Measurements from ENCODE around the gene MTHFD1L. TPM values are rescaled to one million over a fixed set of nuclear protein-coding genes. Genes with fewer than 3 reads are reported as not detected.

MTHFD1L gene
- total RNA-seq, 2 donors from 2014 or later = 3.1 to 18.7 TPM

DNA sequence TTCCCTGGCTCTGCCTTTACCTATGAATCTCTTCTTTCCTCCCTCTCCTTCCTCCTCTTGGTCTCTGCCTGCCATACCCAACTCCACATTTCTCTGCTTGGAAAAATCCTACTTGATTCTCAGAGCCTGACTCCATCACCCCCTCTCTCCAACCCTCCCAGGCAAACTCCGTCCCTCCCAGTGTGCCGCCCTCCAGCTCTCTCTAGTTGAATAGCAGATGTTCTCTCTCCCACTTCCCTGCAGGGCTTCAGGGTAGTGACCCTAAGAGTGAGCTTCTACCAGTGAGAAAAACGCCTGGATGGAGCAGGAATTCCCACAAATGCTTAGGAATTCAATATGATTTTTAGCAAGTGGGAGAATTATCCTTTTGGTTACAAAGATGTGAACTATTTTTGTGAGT, 141.6 kb downstream of the MTHFD1L start:
- no peak for DNase-seq (ENCODE audit: low spot score)
- intact Hi-C loops (cut with DNase I) = loop anchor here (5.0 kb wide), 1 partner anchor 115 kb away; no protein-coding TSS in a partner anchor
- TF ChIP-seq, protein P1, sequence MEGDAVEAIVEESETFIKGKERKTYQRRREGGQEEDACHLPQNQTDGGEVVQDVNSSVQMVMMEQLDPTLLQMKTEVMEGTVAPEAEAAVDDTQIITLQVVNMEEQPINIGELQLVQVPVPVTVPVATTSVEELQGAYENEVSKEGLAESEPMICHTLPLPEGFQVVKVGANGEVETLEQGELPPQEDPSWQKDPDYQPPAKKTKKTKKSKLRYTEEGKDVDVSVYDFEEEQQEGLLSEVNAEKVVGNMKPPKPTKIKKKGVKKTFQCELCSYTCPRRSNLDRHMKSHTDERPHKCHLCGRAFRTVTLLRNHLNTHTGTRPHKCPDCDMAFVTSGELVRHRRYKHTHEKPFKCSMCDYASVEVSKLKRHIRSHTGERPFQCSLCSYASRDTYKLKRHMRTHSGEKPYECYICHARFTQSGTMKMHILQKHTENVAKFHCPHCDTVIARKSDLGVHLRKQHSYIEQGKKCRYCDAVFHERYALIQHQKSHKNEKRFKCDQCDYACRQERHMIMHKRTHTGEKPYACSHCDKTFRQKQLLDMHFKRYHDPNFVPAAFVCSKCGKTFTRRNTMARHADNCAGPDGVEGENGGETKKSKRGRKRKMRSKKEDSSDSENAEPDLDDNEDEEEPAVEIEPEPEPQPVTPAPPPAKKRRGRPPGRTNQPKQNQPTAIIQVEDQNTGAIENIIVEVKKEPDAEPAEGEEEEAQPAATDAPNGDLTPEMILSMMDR (IDR thresholded peaks at IDR 0.05) = no peak
- TF ChIP-seq POLR2AphosphoS5 (IDR thresholded peaks at IDR 0.05) (no peak), POLR2A (IDR thresholded peaks at IDR 0.05) (no peak)
- Histone ChIP-seq H3K9me3 (no peaks in the 10 kb centered on the region), H3K4me3 (no peak overlapping the region), H3K27me3 (replicated peaks; ENCODE audit: insufficient read depth) (no peaks in the 10 kb centered on the region), H3K4me1 (replicated peaks) (no peaks in the 10 kb centered on the region), H3K27ac (no peak overlapping the region), H3K36me3 (no peaks in the 10 kb centered on the region)
- WGBS = 95% methylated on average over 3 of the region's 3 CpGs

DNA sequence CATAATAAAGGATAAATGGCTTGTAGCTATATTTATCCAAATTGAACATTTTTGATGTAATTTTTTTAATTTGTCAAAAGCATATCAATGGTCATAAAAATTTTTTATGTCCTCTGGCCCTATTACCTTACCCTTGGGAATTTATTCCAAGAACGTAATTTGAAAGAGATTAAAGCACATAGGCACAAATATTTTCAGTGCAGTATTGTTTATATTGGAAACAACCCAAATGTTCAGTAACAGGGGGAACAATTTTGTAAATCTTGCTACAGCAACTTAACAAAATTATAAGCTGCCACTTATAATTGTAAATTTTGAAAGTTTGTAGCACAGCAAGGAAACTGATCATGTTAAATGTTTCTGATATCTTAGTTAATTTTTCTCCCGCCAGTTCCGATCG, 142.4 kb downstream of the MTHFD1L start:
- DNase-seq (ENCODE audit: low spot score) = no peak
- 78% methylated on average over 4 of the region's 4 CpGs for WGBS
- no peak for TF ChIP-seq POLR2A (IDR thresholded peaks at IDR 0.05)
- no peak for TF ChIP-seq POLR2AphosphoS5 (IDR thresholded peaks at IDR 0.05)
- TF ChIP-seq, protein P1 (IDR thresholded peaks at IDR 0.05) = no peak
- Histone ChIP-seq H3K4me1 (replicated peaks) (no peaks in the 10 kb centered on the region), H3K27ac (no peak overlapping the region), H3K9me3 (no peaks in the 10 kb centered on the region), H3K36me3 (no peaks in the 10 kb centered on the region), H3K4me3 (no peak overlapping the region), H3K27me3 (replicated peaks; ENCODE audit: insufficient read depth) (no peaks in the 10 kb centered on the region)
- intact Hi-C loops (cut with DNase I) = loop anchor here (5.0 kb wide), 1 partner anchor 116 kb away; no protein-coding TSS in a partner anchor

DNA sequence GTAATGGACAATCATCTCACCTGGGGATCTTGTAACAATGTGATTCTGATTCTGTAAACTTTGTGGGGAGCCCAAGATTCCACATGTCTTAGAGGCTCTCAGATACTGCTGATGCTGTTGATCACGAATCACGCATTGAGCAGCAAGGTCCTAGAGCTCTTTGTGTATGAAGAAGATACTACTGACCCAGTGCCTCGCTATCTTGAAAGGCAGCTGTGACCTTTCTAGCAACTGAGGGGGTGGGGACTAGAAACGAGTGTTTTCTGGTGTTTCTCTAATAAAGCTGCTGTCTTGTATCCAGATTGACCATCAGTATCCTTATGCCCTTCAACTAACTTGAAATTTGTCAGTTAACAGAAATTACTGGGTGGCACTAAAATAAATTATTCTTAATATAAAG, 142.9 kb downstream of the MTHFD1L start:
- H3K36me3 ChIP-seq = no peaks in the 10 kb centered on the region
- no peaks in the 10 kb centered on the region for H3K9me3 ChIP-seq
- H3K27ac ChIP-seq = no peak overlapping the region
- no peaks in the 10 kb centered on the region for H3K4me1 ChIP-seq (replicated peaks)
- H3K27me3 ChIP-seq (replicated peaks; ENCODE audit: insufficient read depth) = no peaks in the 10 kb centered on the region
- no peak for DNase-seq (ENCODE audit: low spot score)
- intact Hi-C loops (cut with DNase I) = loop anchor here (5.0 kb wide), 1 partner anchor 116 kb away; no protein-coding TSS in a partner anchor
- no peak overlapping the region for H3K4me3 ChIP-seq
- TF ChIP-seq POLR2AphosphoS5 (IDR thresholded peaks at IDR 0.05) = no peak
- TF ChIP-seq, protein P1 (IDR thresholded peaks at IDR 0.05) = no peak
- no peak for TF ChIP-seq POLR2A (IDR thresholded peaks at IDR 0.05)
- 97% methylated on average over 4 of the region's 4 CpGs for WGBS

DNA sequence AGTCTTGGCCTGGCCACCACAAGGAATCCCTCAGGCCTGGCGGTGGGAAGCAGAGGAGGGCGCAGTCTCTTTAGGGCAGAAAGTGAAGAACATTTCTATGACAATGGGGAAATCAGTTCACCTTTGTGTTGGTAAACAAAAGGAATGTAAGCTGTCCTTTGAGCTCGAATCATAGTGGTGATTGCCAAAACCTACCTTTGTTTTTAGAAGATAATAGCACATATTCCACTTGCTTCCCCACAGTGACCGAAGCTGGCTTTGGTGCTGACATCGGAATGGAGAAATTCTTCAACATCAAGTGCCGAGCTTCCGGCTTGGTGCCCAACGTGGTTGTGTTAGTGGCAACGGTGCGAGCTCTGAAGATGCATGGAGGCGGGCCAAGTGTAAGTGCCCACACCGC, 144.1 kb downstream of the MTHFD1L start:
- Histone ChIP-seq H3K9me3 (no peaks in the 10 kb centered on the region), H3K36me3 (no peaks in the 10 kb centered on the region), H3K27ac (no peak overlapping the region), H3K27me3 (replicated peaks; ENCODE audit: insufficient read depth) (no peaks in the 10 kb centered on the region), H3K4me1 (replicated peaks) (no peaks in the 10 kb centered on the region), H3K4me3 (no peak overlapping the region)
- TF ChIP-seq POLR2AphosphoS5 (IDR thresholded peaks at IDR 0.05) (no peak), POLR2A (IDR thresholded peaks at IDR 0.05) (no peak)
- TF ChIP-seq, protein P1 (IDR thresholded peaks at IDR 0.05) = no peak
- intact Hi-C loops (cut with DNase I) = loop anchor here (5.0 kb wide), 1 partner anchor 117 kb away; no protein-coding TSS in a partner anchor
- 91% methylated on average over 12 of the region's 12 CpGs for WGBS
- DNase-seq (ENCODE audit: low spot score) = no peak

DNA sequence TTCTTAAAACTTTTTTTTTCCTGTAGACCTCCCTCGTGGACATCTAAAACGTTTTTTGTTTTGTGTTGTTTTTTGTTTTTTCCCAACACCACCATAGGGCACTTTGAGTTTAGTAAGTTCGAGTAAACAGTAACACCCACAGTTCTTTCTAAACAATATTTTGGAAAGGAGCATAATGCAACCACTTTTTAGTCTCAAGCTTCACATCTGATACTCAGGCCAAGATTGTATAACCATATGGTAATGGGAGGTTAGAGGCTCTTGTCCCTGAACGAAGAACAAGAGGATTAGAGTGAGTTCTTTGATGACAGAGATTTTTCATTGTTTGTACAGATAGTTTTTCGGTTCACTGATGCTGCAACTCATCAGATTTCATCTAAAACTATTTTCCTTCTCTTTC, 144.6 kb downstream of the MTHFD1L start:
- no peaks in the 10 kb centered on the region for H3K9me3 ChIP-seq
- TF ChIP-seq POLR2AphosphoS5 (IDR thresholded peaks at IDR 0.05) (no peak), POLR2A (IDR thresholded peaks at IDR 0.05) (no peak)
- TF ChIP-seq, protein P1 (IDR thresholded peaks at IDR 0.05) = no peak
- H3K36me3 ChIP-seq = no peaks in the 10 kb centered on the region
- no peak overlapping the region for H3K4me3 ChIP-seq
- H3K4me1 ChIP-seq (replicated peaks) = no peaks in the 10 kb centered on the region
- WGBS = 62% methylated on average over 5 of the region's 5 CpGs
- no peak overlapping the region for H3K27ac ChIP-seq
- no peaks in the 10 kb centered on the region for H3K27me3 ChIP-seq (replicated peaks; ENCODE audit: insufficient read depth)
- DNase-seq (ENCODE audit: low spot score) = no peak
- intact Hi-C loops (cut with DNase I) = loop anchor here (5.0 kb wide), 1 partner anchor 232 kb away; no protein-coding TSS in a partner anchor
